ENCODE results near the gene VGLL4. TPM values are rescaled to one million over a fixed set of nuclear protein-coding genes. Genes with fewer than 3 reads are reported as not detected.
A peak's percentile ranks its signal among the peaks of the same experiment; 100 is the strongest.

Gene VGLL4
- total RNA-seq, 1 experiment from 2014 or later = 42.1 TPM

- peaks cover 43 to 46% of the 10 kb centered on the region in 2 experiments for H3K4me1 Mint-ChIP-seq
- H2AFZ ChIP-seq (ENCODE audit: low read length) = no peak overlapping the region
- no peak overlapping the region for H4K91ac ChIP-seq (ENCODE audit: insufficient read length, low read depth, low read length)
- no peak overlapping the region for H3K9ac ChIP-seq (ENCODE audit: extremely low read depth, insufficient read length, low read length)
- H3K9me3 Mint-ChIP-seq = no peaks in the 10 kb centered on the region
- peaks cover 7% of the 10 kb centered on the region for H3K23me2 ChIP-seq (ENCODE audit: insufficient read length, low read depth, low read length, poor library complexity, severe bottlenecking)
- H3K9me3 ChIP-seq (ENCODE audit: control insufficient read depth, low read depth, low read length) = no peaks in the 10 kb centered on the region
- no peak overlapping the region for H3K4ac ChIP-seq (ENCODE audit: low read depth, low read length)
- H2BK12ac ChIP-seq (ENCODE audit: insufficient read length, low read depth, low read length) = no peak overlapping the region
- DNase-seq = peak; percentile 61
- H3K56ac ChIP-seq (ENCODE audit: insufficient read length, low read depth, low read length) = no peak overlapping the region
- peak overlapping the region; percentile 80 for H3K14ac ChIP-seq (ENCODE audit: insufficient read depth, low read length)
- no peak overlapping the region for H2BK5ac ChIP-seq (ENCODE audit: insufficient read length, low read length)
- H3K36me3 Mint-ChIP-seq (ENCODE audit: insufficient read depth in 1 of 3, low read depth in 3 of 3) = peaks cover 7 to 8% (median 7%) of the 10 kb centered on the region in 3 experiments
- no peaks in the 10 kb centered on the region for H4K20me1 ChIP-seq (ENCODE audit: control insufficient read depth, insufficient read depth, insufficient read length)
- H2BK15ac ChIP-seq (ENCODE audit: low read depth, low read length) = no peak overlapping the region
- H4K5ac ChIP-seq (ENCODE audit: insufficient read length, low read depth, low read length) = no peak overlapping the region
- H3K27ac ChIP-seq (ENCODE audit: insufficient read length, low read depth, low read length) = peak overlapping the region; percentile 13
- H3K4me1 ChIP-seq (ENCODE audit: insufficient read depth, low read length) = peaks cover 13% of the 10 kb centered on the region
- H3K79me1 ChIP-seq (ENCODE audit: insufficient read depth, low read depth, low read length, poor library complexity, severe bottlenecking) = peaks cover 10% of the 10 kb centered on the region
- peaks cover 32% of the 10 kb centered on the region; the same call in 1 of the 2 replicates for H3K79me2 ChIP-seq (ENCODE audit: insufficient read depth, low read length)
- TF ChIP-seq, protein P1, sequence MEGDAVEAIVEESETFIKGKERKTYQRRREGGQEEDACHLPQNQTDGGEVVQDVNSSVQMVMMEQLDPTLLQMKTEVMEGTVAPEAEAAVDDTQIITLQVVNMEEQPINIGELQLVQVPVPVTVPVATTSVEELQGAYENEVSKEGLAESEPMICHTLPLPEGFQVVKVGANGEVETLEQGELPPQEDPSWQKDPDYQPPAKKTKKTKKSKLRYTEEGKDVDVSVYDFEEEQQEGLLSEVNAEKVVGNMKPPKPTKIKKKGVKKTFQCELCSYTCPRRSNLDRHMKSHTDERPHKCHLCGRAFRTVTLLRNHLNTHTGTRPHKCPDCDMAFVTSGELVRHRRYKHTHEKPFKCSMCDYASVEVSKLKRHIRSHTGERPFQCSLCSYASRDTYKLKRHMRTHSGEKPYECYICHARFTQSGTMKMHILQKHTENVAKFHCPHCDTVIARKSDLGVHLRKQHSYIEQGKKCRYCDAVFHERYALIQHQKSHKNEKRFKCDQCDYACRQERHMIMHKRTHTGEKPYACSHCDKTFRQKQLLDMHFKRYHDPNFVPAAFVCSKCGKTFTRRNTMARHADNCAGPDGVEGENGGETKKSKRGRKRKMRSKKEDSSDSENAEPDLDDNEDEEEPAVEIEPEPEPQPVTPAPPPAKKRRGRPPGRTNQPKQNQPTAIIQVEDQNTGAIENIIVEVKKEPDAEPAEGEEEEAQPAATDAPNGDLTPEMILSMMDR (conservative IDR thresholded peaks at IDR 0.05) = no peak
- H3T11ph ChIP-seq (ENCODE audit: low read length) = no peak overlapping the region
- no peak overlapping the region for H2AK5ac ChIP-seq (ENCODE audit: insufficient read length, low read length)
- H2BK20ac ChIP-seq (ENCODE audit: low read depth, low read length, poor library complexity, severe bottlenecking) = no peak overlapping the region
- peak overlapping the region; percentile 91 to 96 (median 94); a peak in 6 of 7 replicates for H3K27ac Mint-ChIP-seq
- no peak overlapping the region for H4K8ac ChIP-seq (replicated peaks; ENCODE audit: insufficient read length, low read depth, low read length)
- no peaks in the 10 kb centered on the region for H3K27me3 ChIP-seq (ENCODE audit: insufficient read depth, low read length)
- H3K4me2 ChIP-seq (ENCODE audit: insufficient read depth, insufficient read length, low read length) = peak overlapping the region; percentile 61
- no peak overlapping the region for H3K23ac ChIP-seq (ENCODE audit: insufficient read length, low read depth, low read length)
- peak overlapping the region; percentile 64 to 75 for H3K4me3 Mint-ChIP-seq
- no peak overlapping the region for H3K18ac ChIP-seq (ENCODE audit: insufficient read length, low read depth, low read length)
- no CpG with 5 or more reads among the region's 13 CpGs for WGBS (ENCODE audit: extremely low coverage, insufficient read length, low lambda C conversion rate)
- H2BK120ac ChIP-seq (ENCODE audit: low read depth, low read length, poor library complexity, severe bottlenecking) = no peak overlapping the region
- H3K27me3 Mint-ChIP-seq (ENCODE audit: low read depth) = no peaks in the 10 kb centered on the region
Measured at GRCh38 chr3:11582191-11582968, 61.3 kb downstream of the VGLL4 start.

All from H9 (cell line).